GM18508 (cell line): Measurements from ENCODE around the gene FLACC1.
"Not testable (repeated sequence)": the region's sequence is repeated elsewhere in the genome, so short reads cannot be mapped to it uniquely, and the experiment has no call there.

Source experiments
- ATAC-seq: cut with Tn5 transposase; IDR thresholded peaks from one replicate; pipeline ENCODE4 v1.9.1; 2021; ENCODE audit warnings: moderate number of reproducible peaks; ENCODE audit not compliant: insufficient read depth, unreplicated experiment

FLACC1 gene

GRCh38 chr2:201350879-201351278, 6.3 kb downstream of the FLACC1 start:
- no peak for ATAC-seq

- ATAC-seq: no peak
Observed at GRCh38 chr2:201349601-201350000, 7.5 kb downstream of the FLACC1 start.

DNA sequence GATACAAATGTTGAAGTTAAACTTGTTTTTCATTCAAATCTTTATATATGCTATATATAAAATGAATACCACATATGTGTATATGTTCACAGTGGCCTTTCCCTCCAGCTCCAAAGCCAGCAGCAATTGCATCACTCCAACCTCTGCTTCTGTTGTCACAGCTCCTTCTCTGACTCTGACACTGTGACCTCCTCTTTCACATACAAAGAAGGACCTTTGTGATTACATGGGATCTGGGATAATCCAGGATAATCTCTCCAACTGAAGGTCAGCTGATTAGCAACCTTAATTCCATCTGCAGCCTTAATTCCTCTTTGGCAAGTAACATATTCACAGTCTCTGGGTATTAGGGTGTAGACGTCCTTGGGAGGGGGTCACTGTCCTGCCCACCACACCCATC, 8.4 kb downstream of the FLACC1 start:
- ATAC-seq: no peak

GRCh38 chr2:201347138-201347537, 10.0 kb downstream of the FLACC1 start:
- no peak for ATAC-seq

DNA sequence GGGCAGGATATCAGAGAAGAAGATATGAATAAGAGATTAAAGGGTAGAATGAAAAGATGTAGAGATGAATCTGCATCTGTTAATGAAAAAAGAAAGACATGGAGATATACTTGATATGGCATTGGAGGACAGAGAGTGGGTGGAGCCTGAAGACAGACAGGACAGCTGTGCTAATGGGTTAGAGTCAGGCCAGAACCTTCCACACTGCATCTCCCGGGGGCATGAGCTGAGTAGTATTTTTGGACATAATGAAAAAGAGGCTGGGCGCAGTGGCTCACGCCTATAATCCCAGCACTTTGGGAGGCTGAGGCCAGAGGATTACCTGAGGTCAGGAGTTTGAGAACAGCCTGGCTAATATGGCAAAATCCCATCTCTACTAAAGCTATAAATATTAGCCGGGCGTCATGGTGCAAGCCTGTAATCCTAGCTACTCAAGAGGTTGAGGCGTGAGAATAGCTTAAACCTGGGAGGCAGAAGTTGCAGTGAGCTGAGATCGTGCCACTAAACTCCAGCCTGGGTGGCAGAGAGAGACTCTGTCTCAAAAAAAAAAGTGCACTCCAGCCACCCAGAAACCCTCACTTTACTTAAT, 11.4 kb downstream of the FLACC1 start:
- ATAC-seq: no peak

DNA sequence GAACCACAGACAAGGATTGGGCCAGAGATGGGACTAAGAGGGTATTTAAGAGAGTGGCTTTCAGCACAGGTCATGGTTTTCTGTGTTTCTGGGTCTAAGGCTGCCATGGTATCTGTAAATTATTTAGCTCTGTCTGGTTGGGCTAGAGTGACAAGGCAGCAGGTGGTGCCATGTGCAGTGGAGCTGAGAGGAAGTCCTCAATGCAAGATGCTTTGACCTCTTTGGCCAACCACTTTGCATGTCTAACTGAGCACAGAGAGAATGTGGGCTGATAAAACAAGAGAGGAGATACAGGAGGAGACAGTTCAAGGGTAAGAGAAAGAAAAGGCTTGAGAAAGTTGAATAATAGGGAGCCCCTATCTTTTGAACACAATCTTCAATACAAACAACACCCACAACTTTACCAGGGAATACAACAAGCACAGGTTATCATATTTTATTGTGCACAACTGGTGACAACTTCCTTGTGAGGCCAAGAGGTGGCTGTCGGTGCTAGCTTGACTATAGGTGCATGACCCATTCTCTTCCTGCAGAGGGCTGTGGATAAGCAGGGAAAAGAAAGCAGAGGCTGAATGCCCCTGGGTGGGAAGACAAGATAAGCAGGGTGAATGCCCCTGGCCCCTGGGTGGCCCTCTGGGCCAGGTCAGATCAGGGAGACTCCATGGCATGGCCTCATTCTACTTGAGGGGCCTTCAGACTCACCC, 12.3 kb downstream of the FLACC1 start:
- ATAC-seq: peak; percentile 94

- no peak for ATAC-seq
Observed at GRCh38 chr2:201343559-201343958, 13.6 kb downstream of the FLACC1 start.

- no peak for ATAC-seq
Observed at GRCh38 chr2:201342923-201343322, 14.2 kb downstream of the FLACC1 start.

DNA sequence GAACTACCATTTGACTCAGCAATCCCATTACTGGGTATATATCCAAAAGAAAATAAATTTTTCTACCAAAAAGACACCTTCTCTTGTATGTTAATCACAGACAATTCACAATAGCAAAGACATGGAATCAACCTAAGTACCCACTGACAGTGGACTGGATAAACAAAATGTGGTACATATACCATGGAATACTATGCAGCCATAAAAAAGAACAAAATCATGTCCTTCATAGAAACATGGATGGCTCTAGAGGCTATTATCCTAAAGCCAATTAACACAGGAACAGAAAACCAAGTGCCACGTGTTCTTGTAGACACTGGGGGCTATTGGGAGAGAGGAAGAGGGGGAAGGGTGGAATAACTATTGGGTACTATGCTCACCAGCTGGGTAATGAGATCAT, 27.7 kb downstream of the FLACC1 start:
- ATAC-seq: no peak

DNA sequence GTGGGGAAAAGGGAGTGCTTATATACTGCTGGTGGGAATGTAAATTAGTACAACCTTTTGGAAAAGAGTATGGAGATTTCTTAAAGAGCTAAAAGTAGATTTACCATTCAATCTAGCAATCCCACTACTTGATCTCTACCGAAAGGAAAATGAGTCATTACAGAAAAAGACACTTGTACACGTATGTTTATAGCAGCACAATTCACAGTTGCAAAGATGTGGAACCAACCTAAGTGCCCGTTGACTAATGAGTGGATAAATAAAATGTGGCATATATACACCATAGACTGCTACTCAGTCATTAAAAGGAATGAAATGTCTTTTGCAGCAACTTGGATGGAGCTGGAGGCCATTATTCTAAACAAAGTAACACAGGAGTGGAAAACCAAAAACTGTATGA, 29.5 kb downstream of the FLACC1 start:
- no peak for ATAC-seq

GRCh38 chr2:201322772-201323171, 34.4 kb downstream of the FLACC1 start:
- no peak for ATAC-seq

DNA sequence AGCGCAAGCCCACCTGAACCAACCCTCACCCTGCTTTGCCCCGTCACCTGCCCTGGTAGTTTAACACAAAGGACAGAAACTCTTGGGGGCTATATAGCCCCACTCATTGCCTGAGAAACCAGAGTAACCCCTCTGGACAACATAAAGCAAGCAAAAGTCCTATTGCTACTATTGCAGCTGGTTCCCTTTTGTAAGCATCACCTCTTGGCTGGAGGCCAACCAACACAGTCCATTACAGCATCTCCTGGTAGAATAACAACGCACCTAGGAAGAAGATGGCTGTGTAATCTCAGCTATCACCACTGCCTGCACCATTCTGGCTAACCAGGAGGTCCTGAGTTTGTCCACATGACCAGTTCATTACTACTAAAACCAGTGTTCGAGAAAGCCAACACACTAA, 36.4 kb downstream of the FLACC1 start:
- ATAC-seq: no peak

GRCh38 chr2:201320257-201320656, 36.9 kb downstream of the FLACC1 start:
- no peak for ATAC-seq

GRCh38 chr2:201319511-201319910, 37.6 kb downstream of the FLACC1 start:
- ATAC-seq: no peak

DNA sequence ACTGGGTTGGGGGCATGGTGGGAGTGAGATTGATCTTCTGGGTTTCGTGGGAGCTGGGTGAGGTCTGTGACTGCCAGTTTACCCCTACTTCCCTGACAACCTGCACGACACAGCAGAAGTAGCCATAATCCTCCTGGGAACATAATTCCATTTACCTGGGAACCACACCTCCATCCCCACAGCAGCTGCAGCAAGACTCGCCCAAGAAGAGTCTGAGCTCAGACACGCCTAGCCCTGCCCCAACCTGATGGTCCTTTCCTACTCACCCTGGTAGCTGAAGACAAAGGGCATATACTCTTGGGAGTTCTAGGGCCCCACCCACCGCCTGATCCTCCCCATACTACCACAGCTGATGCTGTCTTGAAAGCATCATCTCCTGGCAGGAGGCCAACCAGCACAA, 43.8 kb downstream of the FLACC1 start:
- no peak for ATAC-seq

GRCh38 chr2:201308914-201309313, 48.2 kb downstream of the FLACC1 start:
- ATAC-seq: no peak

- no peak for ATAC-seq
Observed at GRCh38 chr2:201307876-201308275, 49.3 kb downstream of the FLACC1 start.

DNA sequence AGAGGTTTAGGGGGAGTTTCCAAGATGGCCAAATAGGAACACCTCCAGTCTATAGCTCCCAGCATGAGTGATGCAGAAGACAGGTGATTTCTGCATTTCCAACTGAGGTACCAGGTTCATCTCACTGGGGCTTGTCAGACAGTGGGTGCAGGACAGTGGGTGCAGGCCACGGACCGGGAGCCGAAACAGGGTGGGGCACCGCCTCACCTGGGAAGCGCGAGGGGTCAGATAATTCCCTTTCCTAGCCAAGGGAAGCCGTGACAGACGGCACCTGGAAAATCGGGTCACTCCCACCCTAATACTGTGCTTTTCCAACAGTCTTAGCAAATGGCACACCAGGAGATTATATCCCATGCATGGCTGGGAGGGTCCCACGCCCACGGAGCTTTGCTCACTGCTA, 57.2 kb downstream of the FLACC1 start:
- not testable (repeated sequence) for ATAC-seq

GRCh38 chr2:201298462-201299052, 58.6 kb downstream of the FLACC1 start:
- ATAC-seq: no peak

- ATAC-seq: not testable (repeated sequence)
Observed at GRCh38 chr2:201290457-201291148, 66.5 kb downstream of the FLACC1 start.

- no peak for ATAC-seq
Observed at GRCh38 chr2:201285499-201285898, 71.6 kb downstream of the FLACC1 start.
